Stimulated activated CD4-positive, alpha-beta T cell treated with anti-CD3 and anti-CD28 coated beads, Interleukin-1b, Interleukin-23, amount 100 ng/mL, for 48 hours (primary cell): ENCODE results near the gene FRAT1.
"Not testable (repeated sequence)": the region's sequence is repeated elsewhere in the genome, so short reads cannot be mapped to it uniquely, and the experiment has no call there.

Experiments
- DNase-seq: peaks from one replicate; pipeline ENCODE4 v3.0.0-alpha.2; 2020

Gene FRAT1

DNA sequence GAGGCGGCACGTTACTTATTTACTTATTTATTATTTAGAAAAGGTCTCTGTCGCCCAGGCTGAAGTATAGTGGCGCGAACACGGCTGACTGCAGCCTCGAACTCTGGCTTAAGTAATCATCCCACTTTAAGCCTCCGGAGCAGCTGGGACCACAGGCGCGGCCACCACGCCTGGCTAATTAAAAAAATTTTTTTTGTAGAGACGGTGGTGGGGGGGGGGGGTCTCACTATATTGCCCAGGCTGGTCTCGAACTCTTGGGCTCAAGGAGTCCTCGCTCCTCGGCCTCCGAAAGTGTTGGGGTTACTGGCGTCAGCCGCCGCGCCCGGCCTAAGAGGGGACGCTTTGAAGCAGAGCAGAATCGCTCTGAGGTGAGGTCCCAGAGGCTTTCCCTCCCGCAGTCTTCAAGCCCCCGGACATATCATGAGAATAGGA is 16.1 kb downstream of the FRAT1 start:
- no peak for DNase-seq

DNA sequence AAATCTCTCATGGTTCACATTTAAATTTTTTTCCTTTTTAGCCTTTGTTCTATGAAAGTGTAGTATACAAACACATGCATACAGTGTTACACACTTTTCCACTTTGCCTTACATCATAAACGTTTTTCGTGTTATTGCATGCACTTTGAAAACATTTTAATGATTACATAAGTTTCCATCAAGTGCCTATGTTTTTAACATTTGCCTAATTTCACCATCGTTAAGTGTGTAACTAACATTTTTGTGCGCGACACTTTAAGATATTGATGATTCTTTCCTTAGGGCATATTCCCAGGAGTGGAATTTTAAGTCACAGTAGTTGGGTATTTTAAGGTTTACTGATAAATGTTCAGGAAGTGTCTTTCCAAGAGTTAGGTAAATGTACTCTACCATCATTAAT is 16.9 kb downstream of the FRAT1 start:
- no peak for DNase-seq

- no peak for DNase-seq
These were observed 17.4 kb downstream of the FRAT1 start for GRCh38 chr10:97336446-97336845.

DNA sequence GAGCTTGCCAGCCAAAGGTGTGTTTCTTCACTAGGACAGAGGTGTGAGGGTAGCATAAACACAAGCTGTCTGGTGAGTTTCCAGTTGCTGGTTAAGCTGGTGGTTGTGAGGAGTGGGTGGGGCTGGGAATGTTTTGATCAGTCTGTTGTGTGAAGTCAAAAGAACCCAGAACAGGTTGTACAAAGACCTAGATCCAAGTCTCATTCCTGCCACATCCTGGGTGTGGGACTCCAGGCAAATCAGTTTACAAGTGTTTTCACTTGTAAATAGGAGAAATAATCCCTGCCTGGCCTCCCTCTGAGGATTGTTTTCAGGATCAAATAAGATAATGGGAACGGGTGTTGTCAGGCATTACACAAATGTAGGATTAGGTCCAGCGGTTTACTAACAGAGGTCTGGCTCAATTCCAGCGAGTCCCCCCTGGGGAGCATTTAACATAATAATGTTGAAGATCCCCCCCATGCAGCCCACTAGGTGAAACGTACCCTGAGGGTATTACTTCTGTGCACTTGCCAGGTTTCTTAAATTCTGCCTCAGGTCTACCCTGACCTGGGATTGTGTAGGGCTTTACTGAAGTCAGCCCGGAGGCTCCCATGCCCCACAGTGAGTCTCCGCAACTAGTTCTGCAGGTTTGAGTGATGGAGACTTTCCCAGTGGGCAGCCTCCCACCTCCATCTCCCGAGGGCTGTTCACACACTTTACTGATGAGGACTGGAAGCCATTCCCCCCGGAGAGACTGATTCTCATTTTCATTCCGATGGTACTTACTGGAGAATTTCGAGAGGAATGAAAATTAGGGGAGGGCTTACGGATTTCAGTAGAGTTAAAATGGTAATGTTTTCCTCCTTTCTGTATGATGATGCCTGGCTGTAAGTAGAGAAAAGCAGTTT is 18.1 kb downstream of the FRAT1 start:
- no peak for DNase-seq

DNA sequence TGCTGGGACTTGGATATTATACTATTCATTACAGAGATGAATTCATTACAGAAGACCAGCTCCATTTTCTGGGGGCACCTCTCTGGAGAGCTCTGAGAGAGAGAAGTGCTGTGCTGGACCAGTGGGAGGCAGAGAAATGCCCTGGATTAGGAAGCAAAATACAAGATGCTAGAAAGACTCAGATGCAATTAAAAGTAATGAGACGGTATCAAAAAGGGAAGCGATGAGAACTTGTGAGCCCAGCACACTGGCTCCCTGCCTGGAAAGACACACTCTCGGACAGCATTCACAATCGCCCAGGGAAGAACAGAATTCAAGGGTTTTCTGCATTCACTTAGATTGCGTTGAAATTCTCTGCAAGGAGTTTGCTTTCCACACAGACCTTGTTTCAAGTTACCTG is 19.0 kb downstream of the FRAT1 start:
- no peak for DNase-seq

GRCh38 chr10:97341416-97341815 is 22.3 kb downstream of the FRAT1 start:
- no peak for DNase-seq

- not testable (repeated sequence) for DNase-seq
These were observed 24.6 kb downstream of the FRAT1 start for GRCh38 chr10:97343664-97344063.

- DNase-seq: no peak
These were observed 28.2 kb downstream of the FRAT1 start for GRCh38 chr10:97347317-97347716.

- no peak for DNase-seq
These were observed 30.9 kb downstream of the FRAT1 start for GRCh38 chr10:97349752-97350513.

DNA sequence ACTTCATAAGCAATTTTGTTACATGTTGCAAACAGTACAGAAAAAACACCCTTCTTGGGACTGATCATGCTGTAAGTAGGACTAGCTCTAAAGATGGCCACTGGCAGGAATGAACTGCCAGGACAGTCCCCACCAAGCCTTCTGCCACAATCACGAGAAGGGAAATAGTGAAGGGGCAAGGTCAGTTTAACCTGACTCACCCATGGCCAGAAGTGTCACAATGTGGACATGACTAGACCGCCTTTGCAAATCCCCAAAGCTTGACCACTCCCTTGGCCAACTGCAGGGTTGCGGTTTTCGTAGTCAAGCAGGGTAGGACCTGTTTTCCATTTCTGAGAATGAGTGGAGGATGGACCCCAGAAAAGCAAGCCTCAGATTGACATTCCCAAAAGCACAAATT is 34.9 kb downstream of the FRAT1 start:
- DNase-seq: no peak

- DNase-seq: no peak
These were observed 36.5 kb downstream of the FRAT1 start for GRCh38 chr10:97355571-97355975.

DNA sequence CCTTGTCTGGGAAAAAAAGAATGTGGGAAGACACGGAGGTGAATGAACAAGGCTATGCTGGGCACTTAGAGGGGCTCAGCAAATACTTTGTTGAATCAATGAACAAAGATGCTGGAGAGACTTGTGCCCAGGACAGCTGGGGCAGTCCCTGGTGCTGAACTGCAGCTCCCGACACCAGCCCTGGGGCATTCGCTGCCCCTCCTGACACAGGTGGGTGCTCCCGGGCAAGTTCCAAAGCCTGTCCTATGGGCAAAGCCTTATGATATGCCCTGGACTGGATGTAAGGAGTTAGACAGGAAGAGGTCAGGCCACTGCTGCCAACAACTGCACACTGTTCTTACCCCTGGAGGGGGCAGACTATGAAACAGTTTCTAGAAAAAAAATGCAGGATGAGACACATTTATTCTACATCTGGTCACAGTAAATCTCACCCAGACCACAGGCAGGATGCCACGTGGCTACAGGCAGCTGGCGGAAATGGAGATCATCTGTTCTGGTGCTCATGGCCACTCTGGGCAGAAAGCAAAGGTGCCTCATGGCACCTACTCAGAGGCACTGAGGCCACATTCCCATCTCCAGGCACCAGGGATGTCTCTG is 37.3 kb downstream of the FRAT1 start:
- DNase-seq: no peak

- DNase-seq: no peak
These were observed 37.8 kb downstream of the FRAT1 start for GRCh38 chr10:97356918-97357317.

DNA sequence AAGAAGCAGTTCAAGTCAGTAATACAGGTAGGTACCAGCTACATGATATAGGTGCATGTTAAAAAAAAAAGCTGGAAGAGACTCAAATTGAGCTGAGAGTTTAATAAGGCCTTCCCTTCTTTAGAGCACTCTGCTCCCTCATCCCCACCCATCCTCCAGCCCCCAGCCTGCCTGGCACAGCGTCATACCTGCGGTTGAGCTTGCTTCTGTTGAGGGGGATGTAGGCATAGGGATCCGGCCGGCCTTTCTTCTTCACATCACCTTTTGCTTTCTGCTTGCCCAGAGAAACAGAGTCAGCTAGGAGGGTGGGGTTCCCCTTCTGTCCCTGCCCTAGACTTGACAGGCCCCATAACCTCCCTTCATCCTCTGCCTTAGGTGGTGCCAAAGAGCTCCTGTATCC is 39.3 kb downstream of the FRAT1 start:
- no peak for DNase-seq

- DNase-seq: no peak
These were observed 39.7 kb downstream of the FRAT1 start for GRCh38 chr10:97358781-97359180.

- no peak for DNase-seq
These were observed 41.9 kb downstream of the FRAT1 start for GRCh38 chr10:97360705-97361536.

GRCh38 chr10:97361537-97361901 is 42.4 kb downstream of the FRAT1 start:
- no peak for DNase-seq

DNA sequence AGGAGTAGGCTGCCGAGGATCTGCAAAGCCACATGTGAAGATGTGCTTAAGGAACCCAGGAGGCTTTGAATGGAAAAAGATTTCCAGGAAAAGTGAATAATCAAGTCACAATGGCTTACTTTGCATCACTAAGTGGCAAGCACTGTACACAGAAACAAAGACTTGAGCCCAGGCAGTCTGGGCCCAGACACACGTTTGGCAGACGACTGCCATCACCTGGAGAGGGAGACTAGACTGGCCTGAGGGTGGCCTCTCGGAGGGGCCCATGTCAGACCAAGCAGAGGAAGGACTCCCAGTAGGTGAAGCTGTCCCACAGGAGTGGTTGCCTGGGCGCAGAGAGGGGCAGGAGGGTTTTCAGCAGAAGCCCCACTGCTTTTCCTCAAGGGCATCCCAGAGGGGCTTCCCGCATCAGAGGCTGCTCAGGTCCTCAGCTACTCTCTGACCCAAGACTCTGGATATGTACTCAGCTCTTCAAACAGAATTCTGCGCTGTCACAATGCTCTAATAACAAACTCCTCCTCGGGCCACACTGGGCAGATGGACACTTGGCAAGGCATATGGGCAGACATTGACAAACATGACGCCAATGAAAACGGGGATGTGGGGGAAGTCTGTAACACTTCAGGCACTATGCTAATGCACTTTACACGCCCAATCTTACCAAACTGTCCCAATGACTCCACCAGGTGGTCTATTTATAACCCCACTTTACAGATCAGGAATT is 43.4 kb downstream of the FRAT1 start:
- DNase-seq: no peak

- no peak for DNase-seq
These were observed 44.0 kb downstream of the FRAT1 start for GRCh38 chr10:97363071-97363470.

- DNase-seq: no peak
These were observed 46.8 kb downstream of the FRAT1 start for GRCh38 chr10:97365761-97366351.

GRCh38 chr10:97366572-97366971 is 47.5 kb downstream of the FRAT1 start:
- no peak for DNase-seq
